ENCODE measurements around the gene PSORS1C1. TPM values are rescaled to one million over a fixed set of nuclear protein-coding genes. Genes with fewer than 3 reads are reported as not detected.

PSORS1C1 gene
- polyA plus RNA-seq, 1 experiment, result 0.94 TPM

DNA sequence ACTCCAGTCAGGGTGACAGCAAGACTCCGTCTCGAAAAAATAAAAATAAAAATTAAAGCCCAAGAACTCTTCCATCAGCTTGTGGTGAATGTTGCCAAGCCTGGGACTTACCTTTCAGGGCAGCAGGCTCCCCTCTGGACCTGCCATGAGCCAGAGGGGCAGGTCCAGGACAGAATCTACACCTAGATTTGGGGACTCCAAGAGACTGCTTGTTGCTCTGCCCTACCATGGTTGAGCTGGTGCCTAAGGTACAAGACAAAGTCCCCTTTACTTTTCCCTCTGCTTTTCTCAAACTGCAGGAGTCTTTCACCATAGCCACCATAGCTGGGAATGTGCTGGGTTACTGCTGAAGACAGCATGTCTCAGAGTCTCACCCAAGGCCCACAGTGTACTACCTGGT lies 11.5 kb upstream of the PSORS1C1 start:
- Histone ChIP-seq H3K9me3 (ENCODE audit: control insufficient read depth, insufficient read depth, low read length) (no peaks in the 10 kb centered on the region), H3K4me3 (ENCODE audit: low read depth, low read length) (no peak overlapping the region), H3K27ac (ENCODE audit: low read depth, low read length) (no peak overlapping the region), H3K27me3 (ENCODE audit: control insufficient read depth, insufficient read depth, low read length) (peaks cover 10% of the 10 kb centered on the region)
- ChIA-PET POLR2A (no interaction called here), CTCF (interaction anchor here (0.6 to 2.4 kb wide), 3 partner anchors 11 to 339 kb away, joined by 5 to 9 read pairs (median 5); partner anchors contain the start of gene PSORS1C1)
- no peak for DNase-seq (ENCODE audit: low read depth, low spot score)
- TF ChIP-seq, protein P1, sequence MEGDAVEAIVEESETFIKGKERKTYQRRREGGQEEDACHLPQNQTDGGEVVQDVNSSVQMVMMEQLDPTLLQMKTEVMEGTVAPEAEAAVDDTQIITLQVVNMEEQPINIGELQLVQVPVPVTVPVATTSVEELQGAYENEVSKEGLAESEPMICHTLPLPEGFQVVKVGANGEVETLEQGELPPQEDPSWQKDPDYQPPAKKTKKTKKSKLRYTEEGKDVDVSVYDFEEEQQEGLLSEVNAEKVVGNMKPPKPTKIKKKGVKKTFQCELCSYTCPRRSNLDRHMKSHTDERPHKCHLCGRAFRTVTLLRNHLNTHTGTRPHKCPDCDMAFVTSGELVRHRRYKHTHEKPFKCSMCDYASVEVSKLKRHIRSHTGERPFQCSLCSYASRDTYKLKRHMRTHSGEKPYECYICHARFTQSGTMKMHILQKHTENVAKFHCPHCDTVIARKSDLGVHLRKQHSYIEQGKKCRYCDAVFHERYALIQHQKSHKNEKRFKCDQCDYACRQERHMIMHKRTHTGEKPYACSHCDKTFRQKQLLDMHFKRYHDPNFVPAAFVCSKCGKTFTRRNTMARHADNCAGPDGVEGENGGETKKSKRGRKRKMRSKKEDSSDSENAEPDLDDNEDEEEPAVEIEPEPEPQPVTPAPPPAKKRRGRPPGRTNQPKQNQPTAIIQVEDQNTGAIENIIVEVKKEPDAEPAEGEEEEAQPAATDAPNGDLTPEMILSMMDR (IDR thresholded peaks at IDR 0.05; ENCODE audit: low read depth, low read length), result no peak

DNA sequence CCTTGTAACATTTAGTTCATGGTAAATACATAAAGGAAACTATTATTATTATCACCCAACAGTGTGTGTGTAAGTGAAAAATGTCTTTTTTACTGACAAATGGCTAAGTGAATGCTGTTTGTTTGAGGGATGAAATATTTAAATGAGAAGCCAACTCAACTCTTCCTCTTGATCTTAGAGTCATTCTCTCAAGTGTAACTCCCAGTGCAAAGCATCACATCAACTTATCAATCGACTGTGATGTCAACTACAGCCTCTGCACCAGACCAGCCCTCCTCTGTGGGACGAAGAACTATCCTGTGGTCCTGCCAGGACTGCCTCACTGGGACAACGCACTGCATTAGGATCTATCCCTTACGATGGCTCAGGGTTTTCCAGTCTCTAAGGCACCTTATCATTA lies 7.5 kb upstream of the PSORS1C1 start:
- no peak overlapping the region for H3K27ac ChIP-seq (ENCODE audit: low read depth, low read length)
- DNase-seq (ENCODE audit: low read depth, low spot score), result no peak
- ChIA-PET CTCF (interaction anchor here (1.5 kb wide), 1 partner anchor 192 kb away, joined by 5 read pairs; no protein-coding TSS in a partner anchor), POLR2A (no interaction called here)
- H3K4me3 ChIP-seq (ENCODE audit: low read depth, low read length), result no peak overlapping the region
- H3K9me3 ChIP-seq (ENCODE audit: control insufficient read depth, insufficient read depth, low read length), result no peaks in the 10 kb centered on the region
- TF ChIP-seq, protein P1 (IDR thresholded peaks at IDR 0.05; ENCODE audit: low read depth, low read length), result no peak
- peaks cover 29% of the 10 kb centered on the region for H3K27me3 ChIP-seq (ENCODE audit: control insufficient read depth, insufficient read depth, low read length)

DNA sequence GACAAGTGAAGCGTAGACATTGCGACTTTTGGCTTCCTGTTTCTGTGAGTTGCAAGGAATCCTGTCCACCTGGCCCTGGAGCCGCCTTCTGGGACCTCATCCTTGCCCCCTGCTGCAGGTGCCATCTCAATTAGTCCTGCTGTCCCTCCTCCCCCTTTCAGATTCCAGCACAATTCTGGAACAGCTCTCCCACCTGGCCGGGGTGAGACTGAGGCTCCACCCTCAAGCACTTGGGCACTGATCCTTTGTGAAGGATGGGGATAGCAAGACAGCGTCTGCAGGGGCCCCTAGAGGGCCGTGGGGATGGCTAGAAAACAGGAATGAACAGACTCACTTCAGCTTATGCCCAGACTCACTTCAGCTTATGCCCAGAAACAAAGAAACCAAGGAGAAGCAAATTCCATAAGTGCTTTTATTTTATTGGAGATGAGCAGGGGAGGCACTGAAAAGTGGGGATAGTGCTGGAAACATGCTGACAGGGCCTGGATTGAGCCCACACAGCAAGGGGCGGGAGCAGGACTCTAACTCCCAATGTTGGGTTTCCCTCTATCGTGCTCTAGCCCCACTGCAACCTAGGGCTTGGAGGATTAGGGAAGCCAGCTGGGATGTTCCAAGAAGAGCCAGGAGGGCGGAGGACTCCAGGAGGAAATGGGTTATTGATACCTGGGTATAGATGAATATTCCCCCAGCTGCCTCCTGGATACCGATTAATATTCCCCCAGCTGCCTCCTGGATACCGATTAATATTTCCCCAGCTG lies 3.6 kb upstream of the PSORS1C1 start:
- TF ChIP-seq, protein P1 (IDR thresholded peaks at IDR 0.05; ENCODE audit: low read depth, low read length), result no peak
- Histone ChIP-seq H3K4me3 (ENCODE audit: low read depth, low read length) (no peak overlapping the region), H3K9me3 (ENCODE audit: control insufficient read depth, insufficient read depth, low read length) (no peaks in the 10 kb centered on the region; the same call in 1 of the 2 replicates), H3K27ac (ENCODE audit: low read depth, low read length) (no peak overlapping the region), H3K27me3 (ENCODE audit: control insufficient read depth, insufficient read depth, low read length) (peaks cover 26% of the 10 kb centered on the region)
- POLR2A ChIA-PET, result no interaction called here
- CTCF ChIA-PET, result interaction anchor here (1.2 kb wide), 1 partner anchor 24 kb away, joined by 4 read pairs; no protein-coding TSS in a partner anchor
- no peak for DNase-seq (ENCODE audit: low read depth, low spot score)

DNA sequence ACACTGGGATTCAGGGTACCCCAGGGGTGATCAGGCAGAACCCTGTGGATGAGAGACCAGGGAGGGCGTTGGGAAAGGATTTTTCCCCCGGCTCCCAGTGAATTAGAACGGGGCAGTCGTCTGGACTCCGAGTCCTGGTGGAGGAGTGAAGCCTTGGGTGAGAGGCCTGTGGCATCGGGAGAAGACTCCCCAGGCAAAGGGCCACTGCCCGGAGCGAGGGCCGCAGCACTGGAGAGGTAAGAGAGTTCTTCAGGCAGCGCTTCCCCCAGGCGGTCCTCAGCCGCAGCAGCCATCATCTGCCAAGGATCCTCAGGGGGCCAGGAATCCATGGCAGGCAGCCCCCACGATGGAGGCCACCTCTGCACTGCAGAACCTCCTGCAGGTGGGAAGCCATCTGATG lies 2.9 kb upstream of the PSORS1C1 start:
- CTCF ChIA-PET, result no interaction called here
- POLR2A ChIA-PET, result no interaction called here
- H3K9me3 ChIP-seq (ENCODE audit: control insufficient read depth, insufficient read depth, low read length), result no peaks in the 10 kb centered on the region; the same call in 1 of the 2 replicates
- H3K4me3 ChIP-seq (ENCODE audit: low read depth, low read length), result no peak overlapping the region
- peaks cover 26% of the 10 kb centered on the region for H3K27me3 ChIP-seq (ENCODE audit: control insufficient read depth, insufficient read depth, low read length)
- no peak for DNase-seq (ENCODE audit: low read depth, low spot score)
- TF ChIP-seq, protein P1 (IDR thresholded peaks at IDR 0.05; ENCODE audit: low read depth, low read length), result no peak
- H3K27ac ChIP-seq (ENCODE audit: low read depth, low read length), result no peak overlapping the region

DNA sequence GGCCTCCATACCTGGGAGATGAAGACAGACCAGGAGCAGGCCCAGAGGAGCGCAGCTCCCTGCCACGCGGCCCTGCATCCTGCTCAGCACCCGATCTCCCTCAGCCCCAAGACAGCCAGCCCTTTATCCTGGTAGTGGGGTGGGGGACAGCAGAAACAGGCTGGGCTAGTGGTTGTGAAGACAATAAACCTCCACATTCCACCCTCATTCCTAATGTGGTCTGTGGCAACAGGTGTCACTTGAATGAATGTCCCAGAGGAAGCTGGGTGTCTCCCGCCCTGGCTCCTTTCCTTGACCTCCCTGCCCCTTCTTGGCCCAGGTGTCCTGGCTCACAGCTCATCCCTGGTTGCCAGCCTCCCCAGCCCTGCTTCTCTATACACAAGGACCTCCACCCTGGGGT lies 2.1 kb upstream of the PSORS1C1 start, which contains the start of gene C6orf15:
TSS of gene C6orf15 (minus strand) at position 98 of the 400 bp plus-strand sequence. CDS start at position 78, 20 bp downstream.
- H3K9me3 ChIP-seq (ENCODE audit: control insufficient read depth, insufficient read depth, low read length), result no peaks in the 10 kb centered on the region; the same call in 1 of the 2 replicates
- no peak within 1 kb of the TSS for H3K27ac ChIP-seq (ENCODE audit: low read depth, low read length)
- CTCF ChIA-PET, result no interaction called here
- DNase-seq (ENCODE audit: low read depth, low spot score), result no peak
- H3K4me3 ChIP-seq (ENCODE audit: low read depth, low read length), result no peak within 1 kb of the TSS
- TF ChIP-seq, protein P1 (IDR thresholded peaks at IDR 0.05; ENCODE audit: low read depth, low read length), result no peak
- POLR2A ChIA-PET, result interaction anchor here (0.6 kb wide), 1 partner anchor 12 kb away, joined by 3 read pairs; no protein-coding TSS in a partner anchor
- peaks cover 22% of the 10 kb centered on the region for H3K27me3 ChIP-seq (ENCODE audit: control insufficient read depth, insufficient read depth, low read length)

Measured in AG04450 (cell line).